ENCODE results near the gene ESR1.

DNA sequence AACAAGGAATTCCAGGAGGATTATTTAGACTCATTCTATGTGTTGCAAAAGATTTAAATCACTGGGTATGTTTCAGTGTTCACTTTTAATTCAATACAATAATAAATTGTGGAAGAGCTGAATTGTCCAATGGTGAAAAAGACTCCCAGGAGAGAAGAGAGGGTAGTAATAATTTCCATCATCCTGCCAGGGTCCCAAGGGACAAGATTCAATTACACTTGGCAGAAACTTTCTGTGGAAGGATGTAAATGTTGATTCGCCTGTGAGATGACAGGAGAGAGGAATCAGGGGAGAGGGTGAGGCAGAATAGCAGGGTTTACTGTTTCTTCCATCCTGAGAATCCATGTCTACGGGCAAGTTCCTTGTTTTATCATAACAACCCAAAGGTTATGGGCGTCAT lies 342.7 kb downstream of the ESR1 start:
- no peak for TF ChIP-seq NR1H2 (CRISPR knock-in tag; IDR thresholded peaks at IDR 0.05)
- TF ChIP-seq ZNF232 (CRISPR knock-in tag; IDR thresholded peaks at IDR 0.05), result no peak
- no peak for TF ChIP-seq NR2C2 (CRISPR knock-in tag; IDR thresholded peaks at IDR 0.05)
- no peak for TF ChIP-seq NR2C2 (tag; IDR thresholded peaks at IDR 0.05)
- no peak for TF ChIP-seq CTCF (IDR thresholded peaks at IDR 0.05 in 2 of 3, conservative IDR thresholded peaks at IDR 0.05 in 1 of 3; ENCODE audit: insufficient read depth in 2 of 3, low read depth in 1 of 3, low read length in 3 of 3)
- no peak for TF ChIP-seq TAF15 (IDR thresholded peaks at IDR 0.05; ENCODE audit: low read depth, low read length)
